Mucosa of descending colon (tissue), 3 donors: ENCODE results near the gene IQSEC3. TPM values are rescaled to one million over a fixed set of nuclear protein-coding genes. Genes with fewer than 3 reads are reported as not detected.
A peak's percentile ranks its signal among the peaks of the same experiment; 100 is the strongest.

Experiments used
- ATAC-seq: fragments of 200-7000 bp; cut with Tn5 transposase; one replicate; pipeline ENCODE4 v1.9.1; 2020; ENCODE audit warnings: mild to moderate bottlenecking, moderate library complexity
- DNase-seq, 3 donors: peaks; one replicate each; pipeline ENCODE4 v3.0.0-alpha.2; 2020
- H3K36me3 ChIP-seq: fragments of 200-600 bp; one replicate; pipeline ENCODE4 v1.8.0; 2021; ENCODE audit warnings: low read depth, mild to moderate bottlenecking
- H3K4me1 ChIP-seq: fragments of 200-600 bp; one replicate; pipeline ENCODE4 v1.8.0; 2021; ENCODE audit warnings: low read depth, mild to moderate bottlenecking
- H3K4me3 ChIP-seq: fragments of 200-600 bp; one replicate; pipeline ENCODE4 v1.8.0; 2021; ENCODE audit warnings: mild to moderate bottlenecking
- H3K9me3 ChIP-seq: fragments of 200-600 bp; one replicate; pipeline ENCODE4 v1.8.0; 2021; ENCODE audit warnings: mild to moderate bottlenecking
- CTCF ChIP-seq: fragments of 200-600 bp; IDR thresholded peaks from one replicate; pipeline ENCODE4 v1.8.0; 2022; ENCODE audit warnings: antibody characterized with exemption, mild to moderate bottlenecking
- intact Hi-C, 2 donors: fragments of 100-400 bp; cut with DNase I in 1 of 2; cut with micrococcal nuclease in 1 of 2; formaldehyde crosslinking; loops; one replicate each; pipeline versions ENCODE4 v1.11.0 to v1.11.1; 2022; cut with DNase I, micrococcal nuclease
- total RNA-seq, 3 donors: library from RNA; stranded (reverse); fragmentation: NEBNext Ultra II Directional in 2 of 3; extraction: Animal tissue kit (Norgen Biotek cat#: 25700) in 2 of 3; gene quantifications; one replicate each; pipeline versions ENCODE4 v1.2.1 to v1.2.4, GENCODE V29; 2021 to 2023
- donor health status: DM: no; HTN: no; CAD: no; lungs with moderate emphysema.
- donor health status: DM: no; HTN: no; CAD: no.
- donor health status: DM: no; HTN: yes; CAD: no.

The IQSEC3 gene
- total RNA-seq, 3 donors from 2014 or later = 0.23 to 2.3 (median 1.1) TPM

GRCh38 chr12:177336-177979 is 110.9 kb downstream of the IQSEC3 start:
- ATAC-seq = no peak
- TF ChIP-seq CTCF = no peak
- DNase-seq = no peak
- no peak overlapping the region for H3K4me3 ChIP-seq
- H3K4me1 ChIP-seq = no peaks in the 10 kb centered on the region
- H3K9me3 ChIP-seq = no peaks in the 10 kb centered on the region
- no peaks in the 10 kb centered on the region for H3K36me3 ChIP-seq
- intact Hi-C loops = no loop called here

GRCh38 chr12:177980-178828 is 111.6 kb downstream of the IQSEC3 start:
- Histone ChIP-seq H3K4me3 (no peak overlapping the region), H3K4me1 (no peaks in the 10 kb centered on the region), H3K9me3 (no peaks in the 10 kb centered on the region), H3K36me3 (no peaks in the 10 kb centered on the region)
- DNase-seq (no peak), ATAC-seq (no peak)
- TF ChIP-seq CTCF = no peak
- intact Hi-C loops = no loop called here

GRCh38 chr12:178829-179109 is 112.2 kb downstream of the IQSEC3 start:
- DNase-seq = no peak
- no peak for ATAC-seq
- intact Hi-C loops = no loop called here
- TF ChIP-seq CTCF = no peak
- Histone ChIP-seq H3K4me3 (no peak overlapping the region), H3K36me3 (no peaks in the 10 kb centered on the region), H3K4me1 (no peaks in the 10 kb centered on the region), H3K9me3 (no peaks in the 10 kb centered on the region)

GRCh38 chr12:179131-179884 is 112.7 kb downstream of the IQSEC3 start:
- Histone ChIP-seq H3K4me1 (no peaks in the 10 kb centered on the region), H3K36me3 (no peaks in the 10 kb centered on the region), H3K9me3 (no peaks in the 10 kb centered on the region), H3K4me3 (no peak overlapping the region)
- intact Hi-C loops = no loop called here
- ATAC-seq (no peak), DNase-seq (peak in 1 of 3 donors; percentile 47)
- no peak for TF ChIP-seq CTCF

GRCh38 chr12:179885-180284 is 113.3 kb downstream of the IQSEC3 start:
- intact Hi-C loops = no loop called here
- ATAC-seq = no peak
- DNase-seq = no peak

More at GRCh38 chr12:179885-180284, 113.3 kb downstream of the IQSEC3 start:
- no peak for TF ChIP-seq CTCF
- Histone ChIP-seq H3K36me3 (no peaks in the 10 kb centered on the region), H3K4me3 (no peak overlapping the region), H3K9me3 (no peaks in the 10 kb centered on the region), H3K4me1 (no peaks in the 10 kb centered on the region)
